Keratinocyte (primary cell): ENCODE measurements around the gene CPSF4. TPM values are rescaled to one million over a fixed set of nuclear protein-coding genes. Genes with fewer than 3 reads are reported as not detected.

Experiments
- DNase-seq: peaks from one replicate; pipeline ENCODE4 v3.0.0-alpha.2; 2011; ENCODE audit warnings: low read depth, missing footprints, low spot score
- FAIRE-seq: peaks from 2 replicates; lab custom pipeline; 2011; peaks lifted over from hg19 to GRCh38; lab: Jason Lieb, UNC
- H2AFZ ChIP-seq: 2 replicates; pipeline ENCODE4 v1.6.0; 2012; ENCODE audit warnings: low read length, control low read depth, inconsistent platforms; ENCODE audit not compliant: control insufficient read depth
- H3K27ac ChIP-seq: 2 replicates; pipeline ENCODE4 v1.5.1; 2011; ENCODE audit warnings: low read length; ENCODE audit not compliant: control insufficient read depth, insufficient read depth
- H3K27me3 ChIP-seq: 3 replicates; pipeline ENCODE4 v1.6.0; 2011; ENCODE audit warnings: low read length; ENCODE audit not compliant: control insufficient read depth, insufficient read depth; ENCODE audit errors: extremely low read depth
- H3K36me3 ChIP-seq, 2 experiments: 2 replicates in 1 of 2; 3 replicates in 1 of 2; pipeline ENCODE4 v1.5.1; 2011; ENCODE audit warnings: low read length in 2 of 2, mild to moderate bottlenecking in 1 of 2; ENCODE audit not compliant: control insufficient read depth in 2 of 2, insufficient read depth in 2 of 2; ENCODE audit errors: extremely low read depth in 1 of 2
- H3K4me1 ChIP-seq: 3 replicates; pipeline ENCODE4 v1.5.1; 2011; ENCODE audit warnings: low read length; ENCODE audit not compliant: control insufficient read depth, insufficient read depth; ENCODE audit errors: extremely low read depth
- H3K4me2 ChIP-seq: 3 replicates; pipeline ENCODE4 v1.6.0; 2011; ENCODE audit warnings: low read depth, low read length; ENCODE audit not compliant: control insufficient read depth, insufficient read depth; ENCODE audit errors: extremely low read depth
- H3K4me3 ChIP-seq, 3 experiments: fragments of 200-600 bp in 1 of 3; sonication (generic) in 1 of 3; 2 replicates in 2 of 3; 3 replicates in 1 of 3; pipeline ENCODE4 v1.5.1; 2011 to 2016; ENCODE audit warnings: low read length in 3 of 3, mild to moderate bottlenecking in 3 of 3, control low read depth in 2 of 3, inconsistent platforms in 1 of 3, low read depth in 1 of 3, mixed read lengths in 1 of 3, mixed run types in 1 of 3, moderate library complexity in 1 of 3; ENCODE audit not compliant: control insufficient read depth in 2 of 3, insufficient read depth in 2 of 3; ENCODE audit errors: extremely low read depth in 1 of 3
- H3K79me2 ChIP-seq: 2 replicates; pipeline ENCODE4 v1.6.0; 2012; ENCODE audit warnings: low read length; ENCODE audit not compliant: control insufficient read depth, insufficient read depth
- H3K9ac ChIP-seq: 3 replicates; pipeline ENCODE4 v1.6.0; 2011; ENCODE audit warnings: low read length; ENCODE audit not compliant: control insufficient read depth, insufficient read depth; ENCODE audit errors: extremely low read depth
- H3K9me1 ChIP-seq: 3 replicates; pipeline ENCODE4 v1.6.0; 2011; ENCODE audit warnings: low read length; ENCODE audit not compliant: control insufficient read depth, insufficient read depth; ENCODE audit errors: extremely low read depth
- H3K9me3 ChIP-seq: 2 replicates; pipeline ENCODE4 v1.5.1; 2012; ENCODE audit warnings: low read depth, low read length; ENCODE audit not compliant: control insufficient read depth
- H4K20me1 ChIP-seq: 3 replicates; pipeline ENCODE4 v1.6.0; 2011; ENCODE audit warnings: low read length; ENCODE audit not compliant: control insufficient read depth, insufficient read depth; ENCODE audit errors: extremely low read depth
- EZH2 ChIP-seq: IDR thresholded peaks from one replicate; pipeline ENCODE4 v1.6.1; 2012; ENCODE audit warnings: inconsistent platforms, mild to moderate bottlenecking, low read length, moderate library complexity
- dilution Hi-C: fragments of 300-500 bp; cut with MboI; formaldehyde crosslinking; loops from one replicate; pipeline ENCODE4 v1.7.0; 2020; ENCODE audit warnings: low sequenced_read_pairs; ENCODE audit not compliant: extremely low pct_ligation_motif_present
- polyA plus RNA-seq, 5 experiments: library from polyadenylated mRNA; depleted of rRNA in 3 of 5; stranded (reverse) in 3 of 5; stranded (forward) in 1 of 5; unstranded in 1 of 5; fragments of >200 nt; gene quantifications; 1 replicate in 1 of 5; 2 replicates in 3 of 5; 3 replicates in 1 of 5; pipeline versions ENCODE4 v1.2.1 to v1.2.3, GENCODE V29; 2011 to 2012; ENCODE audit warnings: missing spikeins in 2 of 5, low read depth in 1 of 5, low replicate concordance in 1 of 5
- TF ChIP-seq, protein P1 (sequence below), 3 experiments: IDR thresholded peaks in 1 of 3; conservative IDR thresholded peaks in 1 of 3; optimal IDR thresholded peaks in 1 of 3; 2 replicates in 2 of 3; 3 replicates in 1 of 3; pipeline versions ENCODE3 to v1.5.1; 2011; ENCODE audit warnings: low read length in 3 of 3, mild to moderate bottlenecking in 3 of 3, moderate library complexity in 2 of 3, control low read depth in 1 of 3, inconsistent platforms in 1 of 3; ENCODE audit not compliant: insufficient read depth in 2 of 3; ENCODE audit errors: extremely low read depth in 1 of 3

CPSF4 gene
- polyA plus RNA-seq, 1 donor (not counting 4 experiments of a cell fraction or from before 2014, with no cell fraction given) = 25.0 TPM

DNA sequence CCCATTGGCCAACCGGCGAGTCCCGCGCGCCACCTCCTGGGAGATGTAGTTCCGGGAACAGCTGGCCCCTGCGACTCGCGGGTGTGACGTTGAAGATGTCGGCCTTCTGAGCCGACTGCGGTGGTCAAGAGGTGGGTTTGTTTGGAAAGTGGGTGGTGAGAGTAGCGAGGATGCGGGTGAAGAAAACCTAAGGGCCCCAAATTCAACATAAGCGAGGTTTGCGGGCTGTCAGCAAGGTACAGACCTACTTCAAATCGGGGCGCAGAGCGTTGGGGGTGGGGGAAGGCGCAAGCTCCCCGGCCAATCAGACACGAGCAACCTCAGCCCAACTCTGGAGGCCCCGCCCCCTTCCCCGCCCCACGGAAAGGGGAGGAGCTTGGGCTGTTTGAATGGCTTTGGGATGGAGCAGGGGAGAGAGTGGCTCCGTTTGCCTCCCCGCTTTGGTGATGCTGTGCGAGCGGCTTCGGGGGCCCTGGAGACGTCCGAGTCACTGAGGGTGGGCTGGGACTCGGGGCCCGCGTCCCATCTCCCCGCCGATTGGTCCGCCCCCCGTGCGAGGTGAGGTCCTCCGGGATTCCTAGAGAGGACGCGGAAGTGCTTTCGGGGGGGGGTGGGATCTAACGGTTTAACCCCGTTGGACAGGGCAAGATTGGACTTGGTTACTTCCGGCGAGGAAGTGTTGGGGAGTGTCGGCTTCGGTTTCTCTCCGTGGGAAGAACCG lies 66.0 kb downstream of the CPSF4 start, which contains the start of gene ZKSCAN5:
ZKSCAN5 (plus strand) TSS at position 60 of the 721 bp plus-strand sequence. CDS start 1,383 bp downstream, outside the sequence.
- TF ChIP-seq, protein P1, sequence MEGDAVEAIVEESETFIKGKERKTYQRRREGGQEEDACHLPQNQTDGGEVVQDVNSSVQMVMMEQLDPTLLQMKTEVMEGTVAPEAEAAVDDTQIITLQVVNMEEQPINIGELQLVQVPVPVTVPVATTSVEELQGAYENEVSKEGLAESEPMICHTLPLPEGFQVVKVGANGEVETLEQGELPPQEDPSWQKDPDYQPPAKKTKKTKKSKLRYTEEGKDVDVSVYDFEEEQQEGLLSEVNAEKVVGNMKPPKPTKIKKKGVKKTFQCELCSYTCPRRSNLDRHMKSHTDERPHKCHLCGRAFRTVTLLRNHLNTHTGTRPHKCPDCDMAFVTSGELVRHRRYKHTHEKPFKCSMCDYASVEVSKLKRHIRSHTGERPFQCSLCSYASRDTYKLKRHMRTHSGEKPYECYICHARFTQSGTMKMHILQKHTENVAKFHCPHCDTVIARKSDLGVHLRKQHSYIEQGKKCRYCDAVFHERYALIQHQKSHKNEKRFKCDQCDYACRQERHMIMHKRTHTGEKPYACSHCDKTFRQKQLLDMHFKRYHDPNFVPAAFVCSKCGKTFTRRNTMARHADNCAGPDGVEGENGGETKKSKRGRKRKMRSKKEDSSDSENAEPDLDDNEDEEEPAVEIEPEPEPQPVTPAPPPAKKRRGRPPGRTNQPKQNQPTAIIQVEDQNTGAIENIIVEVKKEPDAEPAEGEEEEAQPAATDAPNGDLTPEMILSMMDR (optimal IDR thresholded peaks at IDR 0.05 in 1 of 3, IDR thresholded peaks at IDR 0.05 in 1 of 3, conservative IDR thresholded peaks at IDR 0.05 in 1 of 3; ENCODE audit: extremely low read depth in 1 of 3, insufficient read depth in 2 of 3, low read length in 3 of 3) = no peak
- no peak for TF ChIP-seq EZH2
- Histone ChIP-seq H3K4me2 (peak within 1 kb of the TSS; percentile 88), H3K36me3 (peaks cover 0 to 1% of the 10 kb centered on the region in 2 experiments), H3K9me1 (no peaks in the 10 kb centered on the region), H3K9ac (peak within 1 kb of the TSS; percentile 81), H3K4me1 (peaks cover 20% of the 10 kb centered on the region), H3K27ac (peak within 1 kb of the TSS; percentile 73), H4K20me1 (no peaks in the 10 kb centered on the region), H3K79me2 (peaks cover 43% of the 10 kb centered on the region), H3K27me3 (no peaks in the 10 kb centered on the region), H2AFZ (peak within 1 kb of the TSS; percentile 93), H3K9me3 (no peaks in the 10 kb centered on the region), H3K4me3 (peak within 1 kb of the TSS; percentile 84 to 95 (median 90))
- dilution Hi-C loops = no loop called here
- FAIRE-seq (no peak), DNase-seq (peak; percentile 67)

DNA sequence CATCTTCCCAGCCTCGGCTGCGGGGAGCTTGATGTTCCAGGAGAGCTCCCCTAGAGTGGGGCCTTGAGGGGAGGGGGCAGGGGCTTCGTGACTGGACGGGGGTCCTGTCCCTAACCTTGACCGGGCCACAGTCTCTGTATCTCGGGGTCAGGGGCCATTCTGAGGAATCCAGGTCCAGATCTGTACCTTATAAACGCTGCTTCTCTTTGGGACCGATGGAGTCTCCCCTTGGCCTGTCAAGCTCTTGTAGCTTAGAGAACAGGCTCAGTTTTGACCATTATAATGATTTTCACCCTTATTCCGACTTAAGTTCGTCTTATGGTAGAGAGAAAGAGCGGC lies 66.5 kb downstream of the CPSF4 start:
- Histone ChIP-seq H4K20me1 (no peaks in the 10 kb centered on the region), H3K4me2 (peak overlapping the region; percentile 88), H3K9ac (peak overlapping the region; percentile 81), H3K79me2 (peaks cover 39% of the 10 kb centered on the region), H3K27ac (peak overlapping the region; percentile 73), H2AFZ (peak overlapping the region; percentile 44), H3K4me3 (peak overlapping the region; percentile 84 to 95 (median 90)), H3K36me3 (peaks cover 0 to 1% of the 10 kb centered on the region in 2 experiments), H3K9me1 (no peaks in the 10 kb centered on the region), H3K4me1 (peaks cover 20% of the 10 kb centered on the region), H3K9me3 (no peaks in the 10 kb centered on the region), H3K27me3 (no peaks in the 10 kb centered on the region)
- no peak for DNase-seq
- dilution Hi-C loops = no loop called here
- TF ChIP-seq EZH2 = no peak
- TF ChIP-seq, protein P1 (optimal IDR thresholded peaks at IDR 0.05 in 1 of 3, IDR thresholded peaks at IDR 0.05 in 1 of 3, conservative IDR thresholded peaks at IDR 0.05 in 1 of 3; ENCODE audit: extremely low read depth in 1 of 3, insufficient read depth in 2 of 3, low read length in 3 of 3) = no peak
- no peak for FAIRE-seq

Other genes with a start within 250 kb of the CPSF4 start
- gene KPNA7, start 230.8 kb upstream of the CPSF4 start, polyA plus RNA-seq = 0.21 to 0.50 TPM (median 0.39 TPM) in 3 replicates
- 0.55 to 2.2 TPM (median 0.69 TPM) in 3 replicates for gene MYH16, start 166.1 kb upstream of the CPSF4 start, polyA plus RNA-seq
- 123 to 265 TPM (median 133 TPM) in 3 replicates for gene ARPC1A, start 113.0 kb upstream of the CPSF4 start, polyA plus RNA-seq
- gene ARPC1B, start 64.2 kb upstream of the CPSF4 start, polyA plus RNA-seq = 352 to 488 TPM (median 383 TPM) in 3 replicates
- 35.6 to 137 TPM (median 99.1 TPM) in 3 replicates for gene PDAP1, start 30.3 kb upstream of the CPSF4 start, polyA plus RNA-seq
- 35.8 to 73.3 TPM (median 70.1 TPM) in 3 replicates for gene BUD31, start 30.0 kb upstream of the CPSF4 start, polyA plus RNA-seq
- 2.8 to 3.5 TPM (median 3.3 TPM) in 3 replicates for gene PTCD1, start 145 bp upstream of the CPSF4 start, polyA plus RNA-seq
- 741 to 2,588 TPM (median 871 TPM) in 3 replicates for gene ATP5MF, start 27.2 kb downstream of the CPSF4 start, polyA plus RNA-seq
- 5.4 to 17.5 TPM (median 14.7 TPM) in 3 replicates for gene ZNF789, start 33.9 kb downstream of the CPSF4 start, polyA plus RNA-seq
- 9.1 to 10.4 TPM (median 10.1 TPM) in 3 replicates for gene ZNF394, start 61.3 kb downstream of the CPSF4 start, polyA plus RNA-seq
- gene ZKSCAN5, start 65.7 kb downstream of the CPSF4 start, polyA plus RNA-seq = 7.4 to 8.4 TPM (median 8.4 TPM) in 3 replicates
- gene FAM200A, start 113.2 kb downstream of the CPSF4 start, polyA plus RNA-seq = 5.5 to 7.6 TPM (median 5.7 TPM) in 3 replicates
- gene ZNF655, start 119.7 kb downstream of the CPSF4 start, polyA plus RNA-seq = 46.2 to 71.1 TPM (median 59.6 TPM) in 3 replicates
- 0.18 to 0.26 TPM (median 0.23 TPM) in 3 replicates for gene TMEM225B, start 159.3 kb downstream of the CPSF4 start, polyA plus RNA-seq
- 10.3 to 13.1 TPM (median 11.6 TPM) in 3 replicates for gene ZSCAN25, start 178.0 kb downstream of the CPSF4 start, polyA plus RNA-seq
- gene CYP3A5, start 241.1 kb downstream of the CPSF4 start, polyA plus RNA-seq = 2.0 to 4.5 TPM (median 3.4 TPM) in 3 replicates